IMR-90 (cell line): Measurements from ENCODE around the gene ERCC6. TPM values are rescaled to one million over a fixed set of nuclear protein-coding genes. Genes with fewer than 3 reads are reported as not detected.

Experiments
- ATAC-seq: fragments of 200-7000 bp; cut with Tn5 transposase; 2 replicates; pipeline ENCODE4 v1.9.1; 2020; ENCODE audit warnings: low read depth, mild to moderate bottlenecking, moderate library complexity
- BruUV-seq: library from RNA; stranded (reverse); fragments of 400-500 nt; replicated peaks from 2 replicates; lab custom pipeline; 2021; lab: Mats Ljungman, UMichigan
- CTCF ChIA-PET: fragments of 300-600 bp; formaldehyde crosslinking; extraction: SDS; loops from one replicate; lab custom pipeline; 2021; ENCODE audit warnings: antibody characterized with exemption; lab: Yijun Ruan, JAX
- POLR2A ChIA-PET: fragments of 300-600 bp; sonication (Branson Sonifier 250); formaldehyde crosslinking; loops from one replicate; lab custom pipeline; 2022; ENCODE audit warnings: antibody characterized with exemption; ENCODE audit not compliant: unreplicated experiment; lab: Charles Lee
- DNase-seq: peaks from one replicate; pipeline ENCODE4 v3.0.0; 2013
- H2AFZ ChIP-seq: replicated peaks from 2 replicates; pipeline ENCODE3; 2013; ENCODE audit warnings: low read length, mild to moderate bottlenecking; ENCODE audit not compliant: poor library complexity
- H2AK5ac ChIP-seq: 2 replicates; pipeline ENCODE4 v1.6.1; 2013; ENCODE audit warnings: low read depth, low read length, inconsistent platforms
- H2AK9ac ChIP-seq: replicated peaks from 2 replicates; pipeline ENCODE3; 2013; ENCODE audit warnings: mild to moderate bottlenecking, low read depth, low read length, moderate library complexity; ENCODE audit not compliant: poor library complexity
- H2BK120ac ChIP-seq: 2 replicates; pipeline ENCODE4 v1.6.1; 2013; ENCODE audit warnings: low read depth, low read length, inconsistent platforms
- H2BK15ac ChIP-seq: 3 replicates; pipeline ENCODE4 v1.6.1; 2013; ENCODE audit warnings: low read depth, low read length, inconsistent platforms
- H2BK20ac ChIP-seq: 2 replicates; pipeline ENCODE4 v1.6.1; 2013; ENCODE audit warnings: low read depth, mild to moderate bottlenecking, inconsistent platforms, low read length, moderate library complexity
- H2BK5ac ChIP-seq: 2 replicates; pipeline ENCODE4 v1.6.1; 2013; ENCODE audit warnings: mild to moderate bottlenecking, low read depth, low read length, inconsistent platforms; ENCODE audit not compliant: poor library complexity, severe bottlenecking
- H3K14ac ChIP-seq: replicated peaks from 2 replicates; pipeline ENCODE4 v1.6.1; 2013; ENCODE audit warnings: low read depth, low read length, inconsistent platforms
- H3K18ac ChIP-seq: 2 replicates; pipeline ENCODE4 v1.6.1; 2013; ENCODE audit warnings: low read depth, low read length, control low read depth
- H3K23ac ChIP-seq: 2 replicates; pipeline ENCODE4 v1.6.1; 2013; ENCODE audit warnings: low read depth, low read length, inconsistent platforms
- H3K27ac ChIP-seq: 2 replicates; pipeline ENCODE4 v1.5.1; 2013; ENCODE audit warnings: mild to moderate bottlenecking, control low read depth, low read length; ENCODE audit not compliant: insufficient read depth
- H3K27me3 ChIP-seq: 2 replicates; pipeline ENCODE4 v1.6.1; 2013; ENCODE audit warnings: low read length; ENCODE audit not compliant: control insufficient read depth, insufficient read depth
- H3K36me3 ChIP-seq: 2 replicates; pipeline ENCODE4 v1.6.1; 2013; ENCODE audit warnings: low read length, mixed read lengths; ENCODE audit not compliant: control insufficient read depth, insufficient read depth
- H3K4ac ChIP-seq: 2 replicates; pipeline ENCODE4 v1.6.1; 2013; ENCODE audit warnings: low read depth, low read length, inconsistent platforms
- H3K4me1 ChIP-seq: 2 replicates; pipeline ENCODE4 v1.6.1; 2013; ENCODE audit warnings: low read length, mixed read lengths; ENCODE audit not compliant: control insufficient read depth, insufficient read depth
- H3K4me2 ChIP-seq: 2 replicates; pipeline ENCODE4 v1.6.1; 2013; ENCODE audit warnings: low read depth, mild to moderate bottlenecking, control low read depth, low read length, moderate library complexity
- H3K4me3 ChIP-seq: 2 replicates; pipeline ENCODE4 v1.5.1; 2013; ENCODE audit warnings: low read depth, mild to moderate bottlenecking, control low read depth, low read length, moderate library complexity; ENCODE audit not compliant: insufficient read depth
- H3K56ac ChIP-seq: 2 replicates; pipeline ENCODE4 v1.6.1; 2013; ENCODE audit warnings: low read length, inconsistent platforms; ENCODE audit not compliant: insufficient read depth; ENCODE audit errors: extremely low read depth
- H3K79me1 ChIP-seq, 2 experiments: 2 replicates each; pipeline ENCODE4 v1.6.1; 2013; ENCODE audit warnings: low read length in 2 of 2, inconsistent platforms in 1 of 2, low read depth in 1 of 2
- H3K9ac ChIP-seq: 2 replicates; pipeline ENCODE4 v1.6.1; 2013; ENCODE audit warnings: low read depth, low read length, control low read depth
- H3K9me1 ChIP-seq: 2 replicates; pipeline ENCODE4 v1.6.1; 2013; ENCODE audit warnings: low read length, inconsistent platforms; ENCODE audit not compliant: insufficient read depth
- H3K9me3 ChIP-seq: 2 replicates; pipeline ENCODE4 v1.6.1; 2013; ENCODE audit warnings: low read length; ENCODE audit not compliant: control insufficient read depth, insufficient read depth
- H4K20me1 ChIP-seq: 2 replicates; pipeline ENCODE4 v1.6.1; 2013; ENCODE audit warnings: low read length, inconsistent platforms; ENCODE audit not compliant: insufficient read depth
- H4K5ac ChIP-seq: 2 replicates; pipeline ENCODE4 v1.6.1; 2013; ENCODE audit warnings: mild to moderate bottlenecking, low read depth, low read length, control low read depth
- H4K8ac ChIP-seq, 2 experiments: 2 replicates each; pipeline ENCODE4 v1.6.1; 2013; ENCODE audit warnings: low read depth in 2 of 2, low read length in 2 of 2, control low read depth in 1 of 2, inconsistent platforms in 1 of 2
- H4K91ac ChIP-seq: 2 replicates; pipeline ENCODE4 v1.6.1; 2013; ENCODE audit warnings: low read depth, low read length, inconsistent platforms; ENCODE audit not compliant: insufficient read depth
- BHLHE40 ChIP-seq: fragments of 150-350 bp; IDR thresholded peaks from 2 replicates; pipeline ENCODE4 v1.6.1; 2016; ENCODE audit warnings: mild to moderate bottlenecking, low read depth, low read length
- FOS ChIP-seq: fragments of 150-350 bp; IDR thresholded peaks from 2 replicates; pipeline ENCODE4 v1.6.1; 2016; ENCODE audit warnings: low read depth, low read length
- WGBS, 2 experiments: methylation state at CpG; one replicate each; pipeline versions ENCODE4 v1.1.5 to v1.1.7; 2013; ENCODE audit warnings: missing lambda C conversion rate in 2 of 2; ENCODE audit not compliant: insufficient read length in 1 of 2; ENCODE audit errors: extremely low coverage in 2 of 2; 5-methylcytosine and 5-hydroxymethylcytosine counted together
- dilution Hi-C: fragments of 300-500 bp; cut with HindIII; formaldehyde crosslinking; loops from one replicate; pipeline ENCODE4 v1.14.3; 2018; ENCODE audit warnings: low sequenced_read_pairs; ENCODE audit not compliant: unreplicated experiment
- in situ Hi-C: fragments of 300-500 bp; cut with MboI; formaldehyde crosslinking; loops from 3 replicates; pipeline ENCODE4 v1.14.3; 2019; ENCODE audit warnings: low sequenced_read_pairs, inconsistent platforms, mixed read lengths
- intact Hi-C: fragments of 100-400 bp; cut with micrococcal nuclease; formaldehyde crosslinking; loops from 2 replicates; pipeline ENCODE4 v1.10.0; 2022
- polyA plus RNA-seq, 3 experiments: library from polyadenylated mRNA; depleted of rRNA; stranded (reverse); fragments of >200 nt; gene quantifications; 2 replicates each; pipeline ENCODE4 v1.2.3, GENCODE V29; 2012; ENCODE audit warnings: low replicate concordance in 1 of 3
- total RNA-seq: library from RNA; depleted of rRNA; stranded (reverse); fragments of >200 nt; gene quantifications from 2 replicates; pipeline ENCODE4 v1.2.3, GENCODE V29; 2012

The ERCC6 gene
- total and polyA plus RNA-seq, 2 of the 4 experiments (the other 2 are of a cell fraction), result 7.3 to 14.9 TPM

- dilution Hi-C loops (no loop called here), in situ Hi-C loops (no loop called here), intact Hi-C loops (no loop called here)
- Histone ChIP-seq H2AK5ac (no peak overlapping the region), H3K27me3 (no peaks in the 10 kb centered on the region), H2BK15ac (no peak overlapping the region), H2BK5ac (no peak overlapping the region), H2BK20ac (no peak overlapping the region), H3K23ac (no peak overlapping the region), H3K14ac (no peak overlapping the region), H3K9me3 (no peaks in the 10 kb centered on the region), H4K8ac (no peak overlapping the region), H3K56ac (no peak overlapping the region), H3K4me3 (no peak overlapping the region), H2AK9ac (no peak overlapping the region), H3K4ac (no peak overlapping the region), H3K4me1 (no peaks in the 10 kb centered on the region), H3K18ac (no peak overlapping the region), H4K20me1 (no peaks in the 10 kb centered on the region; the same call in 1 of the 2 replicates), H4K91ac (no peak overlapping the region), H3K27ac (no peak overlapping the region), H2BK120ac (no peak overlapping the region), H3K9ac (no peak overlapping the region), H3K79me1 (peaks cover 6% of the 10 kb centered on the region in 2 experiments; a peak in 3 of 4 replicates), H3K4me2 (no peak overlapping the region), H3K9me1 (peaks cover 10% of the 10 kb centered on the region; the same call in 1 of the 2 replicates), H2AFZ (no peak overlapping the region), H3K36me3 (peaks cover 32% of the 10 kb centered on the region), H4K5ac (no peak overlapping the region)
- DNase-seq, result no peak
- BruUV-seq, result no TSS peak
- ATAC-seq, result no peak
- POLR2A ChIA-PET, result no interaction called here
- no peak for TF ChIP-seq FOS
- TF ChIP-seq BHLHE40, result no peak
- no CpG with 5 or more reads among the region's 2 CpGs for WGBS, 2 experiments
- CTCF ChIA-PET, result no interaction called here
Measured at GRCh38 chr10:49527061-49527460, 11.9 kb downstream of the ERCC6 start.
